GM21786 (cell line): Measurements from ENCODE around the gene PON3.
A peak's percentile ranks its signal among the peaks of the same experiment; 100 is the strongest.

Source experiments
- ATAC-seq: cut with Tn5 transposase; IDR thresholded peaks from one replicate; pipeline ENCODE4 v1.9.1; 2021; ENCODE audit not compliant: unreplicated experiment

Gene PON3

GRCh38 chr7:95342642-95343307 lies 53.4 kb downstream of the PON3 start:
- no peak for ATAC-seq

GRCh38 chr7:95342029-95342428 lies 54.1 kb downstream of the PON3 start:
- no peak for ATAC-seq

- no peak for ATAC-seq
Measured at GRCh38 chr7:95340491-95340890, 55.7 kb downstream of the PON3 start.

GRCh38 chr7:95338832-95339231 lies 57.3 kb downstream of the PON3 start:
- no peak for ATAC-seq

- ATAC-seq, result no peak
Measured at GRCh38 chr7:95335093-95335492, 61.1 kb downstream of the PON3 start.

GRCh38 chr7:95334447-95334846 lies 61.7 kb downstream of the PON3 start:
- ATAC-seq, result no peak

- ATAC-seq, result peak; percentile 16
Measured at GRCh38 chr7:95330961-95331337, 65.2 kb downstream of the PON3 start.

- peak; percentile 99 for ATAC-seq
Measured at GRCh38 chr7:95330204-95330960, 65.8 kb downstream of the PON3 start.

GRCh38 chr7:95327356-95327755 lies 68.8 kb downstream of the PON3 start:
- no peak for ATAC-seq

GRCh38 chr7:95324431-95324830 lies 71.7 kb downstream of the PON3 start, which contains the start of gene PON1:
Gene PON1 (minus strand): TSS chr7:95324532. CDS start chr7:95324475, 57 bp downstream.
- no peak for ATAC-seq

- no peak for ATAC-seq
Measured at GRCh38 chr7:95323410-95324129, 72.6 kb downstream of the PON3 start.

GRCh38 chr7:95322854-95323253 lies 73.3 kb downstream of the PON3 start:
- ATAC-seq, result no peak

GRCh38 chr7:95322396-95322795 lies 73.8 kb downstream of the PON3 start:
- no peak for ATAC-seq

GRCh38 chr7:95321720-95322119 lies 74.5 kb downstream of the PON3 start:
- ATAC-seq, result no peak

- ATAC-seq, result no peak
Measured at GRCh38 chr7:95320651-95321050, 75.5 kb downstream of the PON3 start.

- no peak for ATAC-seq
Measured at GRCh38 chr7:95319570-95319969, 76.6 kb downstream of the PON3 start.

GRCh38 chr7:95318501-95319100 lies 77.6 kb downstream of the PON3 start:
- ATAC-seq, result no peak

- no peak for ATAC-seq
Measured at GRCh38 chr7:95317966-95318365, 78.2 kb downstream of the PON3 start.

- no peak for ATAC-seq
Measured at GRCh38 chr7:95317546-95317945, 78.6 kb downstream of the PON3 start.

GRCh38 chr7:95316588-95316987 lies 79.6 kb downstream of the PON3 start:
- ATAC-seq, result peak; percentile 92

GRCh38 chr7:95312561-95312960 lies 83.6 kb downstream of the PON3 start:
- no peak for ATAC-seq
